Kidney capillary endothelial cell (primary cell): ENCODE measurements around the gene PATL2.
"Not testable (repeated sequence)": the region's sequence is repeated elsewhere in the genome, so short reads cannot be mapped to it uniquely, and the experiment has no call there.

Source experiments
- DNase-seq: peaks from one replicate; pipeline ENCODE4 v3.0.0-alpha.2; 2018; ENCODE audit warnings: low spot score

Gene PATL2

DNA sequence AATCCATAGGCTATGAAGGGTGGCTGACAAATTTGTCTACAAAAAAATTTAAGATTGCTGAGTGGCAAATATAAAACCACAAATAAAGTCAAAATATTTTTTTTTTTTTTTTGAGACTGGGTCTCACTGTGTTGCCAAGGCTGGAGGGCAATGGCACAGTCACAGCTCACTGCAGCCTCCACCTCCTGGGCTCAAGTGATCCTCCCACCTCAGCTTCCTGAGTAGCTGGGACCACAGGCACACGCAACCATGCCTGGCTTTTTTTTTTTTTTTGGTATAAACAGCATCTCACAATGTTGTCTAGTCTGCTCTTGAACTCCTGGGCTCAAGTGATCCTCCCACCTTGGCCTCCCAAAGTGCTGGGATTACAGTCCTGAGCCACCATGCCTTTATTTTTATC lies 20.9 kb downstream of the PATL2 start:
- not testable (repeated sequence) for DNase-seq

DNA sequence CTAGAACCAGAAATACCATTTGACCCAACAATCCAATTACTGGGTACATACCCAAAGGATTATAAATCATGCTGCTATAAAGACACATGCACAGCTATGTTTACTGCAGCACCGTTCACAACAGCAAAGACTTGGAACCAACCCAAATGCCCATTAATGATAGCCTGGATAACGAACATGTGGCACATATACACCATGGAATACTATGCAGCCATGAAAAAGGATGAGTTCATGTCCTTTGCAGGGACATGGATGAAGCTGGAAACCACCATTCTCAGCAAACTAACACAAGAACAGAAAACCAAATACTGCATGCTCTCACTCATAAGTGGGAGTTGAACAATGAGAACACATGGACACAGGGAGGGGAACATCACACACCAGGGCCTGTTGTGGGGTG lies 21.8 kb downstream of the PATL2 start:
- not testable (repeated sequence) for DNase-seq

DNA sequence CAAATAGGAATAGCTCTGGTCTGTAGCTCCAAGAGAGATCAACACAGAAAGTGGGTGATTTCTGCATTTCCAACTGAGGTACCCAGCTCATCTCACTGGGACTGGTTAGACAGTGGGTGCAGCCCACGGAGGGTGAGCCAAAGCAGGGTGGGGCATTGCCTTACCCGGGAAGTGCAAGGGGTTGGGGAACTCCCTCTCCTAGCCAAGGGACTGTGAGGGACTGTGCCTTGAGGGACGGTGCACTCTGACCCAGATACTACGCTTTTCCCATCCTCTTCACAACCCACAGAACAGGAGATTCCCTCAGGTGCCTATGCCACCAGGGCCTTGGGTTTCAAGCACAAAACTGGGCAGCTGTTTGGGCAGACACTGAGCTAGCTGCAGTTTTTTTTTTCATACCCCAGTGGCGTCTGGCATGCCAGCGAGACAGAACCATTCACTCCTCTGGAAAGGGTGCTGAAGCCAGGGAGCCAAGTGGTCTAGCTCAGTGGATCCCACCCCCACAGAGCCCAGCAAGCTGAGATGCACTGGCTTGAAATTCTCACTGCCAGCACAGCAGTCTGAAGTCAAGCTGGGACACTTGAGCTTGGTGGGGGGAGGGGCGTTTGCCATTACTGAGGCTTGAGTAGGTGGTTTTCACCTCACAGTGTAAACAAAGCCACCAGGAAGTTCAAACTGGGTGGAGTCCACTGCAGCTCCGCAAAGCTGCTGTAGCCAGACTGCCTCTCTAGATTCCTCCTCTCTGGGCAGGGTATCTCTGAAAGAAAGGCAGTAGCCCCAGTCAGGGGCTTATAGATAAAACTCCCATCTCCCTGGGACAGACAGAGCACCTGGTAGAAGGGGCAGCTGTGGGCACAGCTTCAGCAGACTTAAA lies 28.1 kb downstream of the PATL2 start:
- not testable (repeated sequence) for DNase-seq

DNA sequence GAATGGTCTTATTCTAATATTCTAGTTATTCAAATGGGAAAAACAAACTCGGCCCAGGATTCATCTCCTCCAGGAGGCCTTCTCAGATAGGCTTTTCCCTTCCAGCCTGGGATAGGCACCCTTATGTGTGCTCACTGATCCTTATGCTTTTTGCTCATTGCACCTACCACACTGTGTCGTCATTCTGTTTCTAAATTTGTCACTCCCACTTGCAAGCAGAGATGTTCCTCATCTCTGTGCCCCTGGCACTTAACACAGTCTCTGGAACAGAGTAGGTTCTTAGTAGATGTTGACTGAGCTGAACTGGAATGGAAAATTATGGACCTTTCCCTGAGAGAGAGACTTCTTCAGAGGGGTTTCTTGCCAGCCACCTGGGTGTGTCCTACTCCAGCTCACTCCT lies 28.9 kb downstream of the PATL2 start:
- DNase-seq = no peak

DNA sequence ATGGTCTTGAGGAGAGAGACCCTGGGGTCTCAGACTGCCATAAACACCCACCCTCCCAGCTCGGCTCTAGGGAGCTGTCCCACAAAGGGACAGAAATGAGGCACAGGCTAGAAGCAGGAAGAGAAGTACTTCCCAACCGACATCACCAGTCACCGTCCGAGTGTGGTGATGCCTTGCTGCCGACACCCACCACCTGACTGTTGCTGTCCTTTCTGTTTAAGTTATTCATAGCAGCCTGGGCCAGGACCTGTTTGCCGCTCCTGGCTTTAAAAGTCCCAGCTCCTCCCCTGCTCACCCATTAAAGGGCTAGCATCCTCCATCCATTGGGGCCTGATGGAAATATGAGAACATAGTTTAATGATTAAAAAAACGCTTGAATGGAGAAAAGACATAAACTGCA lies 34.4 kb downstream of the PATL2 start:
- no peak for DNase-seq

DNA sequence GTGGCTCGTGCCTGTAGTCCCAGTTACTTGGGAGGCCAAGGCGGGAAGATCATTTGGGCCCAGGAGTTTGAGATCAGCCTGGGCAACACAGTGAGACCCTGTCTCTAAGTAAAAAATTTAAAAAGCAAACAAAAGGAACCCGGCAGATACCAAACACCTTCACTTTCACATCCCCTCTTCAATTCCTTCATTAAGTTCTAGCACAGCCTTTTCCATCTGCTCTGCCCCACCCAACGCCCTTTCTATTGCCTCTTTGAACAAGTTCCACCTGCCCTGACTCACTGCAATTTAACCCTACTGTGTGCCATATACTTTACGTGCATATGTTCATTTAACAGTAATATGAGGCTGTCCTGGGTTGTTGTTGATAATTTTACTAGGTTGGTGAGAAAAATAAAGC lies 35.2 kb downstream of the PATL2 start:
- DNase-seq = no peak

DNA sequence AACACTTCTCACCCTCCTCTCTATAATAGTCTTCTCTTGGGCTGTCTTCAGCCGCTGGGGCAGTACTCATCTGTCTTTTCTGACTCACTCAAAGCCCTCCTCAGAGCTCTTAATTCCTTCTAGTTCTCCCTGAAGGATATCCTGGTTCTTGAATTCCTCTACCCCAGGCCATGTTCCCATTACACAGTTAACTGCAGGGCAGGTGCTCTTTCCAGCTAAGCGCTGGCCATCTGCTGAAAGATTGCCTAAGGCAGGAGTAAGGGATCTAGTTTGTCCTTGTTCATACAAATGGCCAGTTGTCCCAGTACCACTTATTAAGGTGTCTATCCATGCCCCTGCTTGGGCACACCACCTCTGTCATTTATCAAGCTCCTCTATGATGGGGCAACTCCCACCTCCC lies 37.5 kb downstream of the PATL2 start:
- DNase-seq = no peak

DNA sequence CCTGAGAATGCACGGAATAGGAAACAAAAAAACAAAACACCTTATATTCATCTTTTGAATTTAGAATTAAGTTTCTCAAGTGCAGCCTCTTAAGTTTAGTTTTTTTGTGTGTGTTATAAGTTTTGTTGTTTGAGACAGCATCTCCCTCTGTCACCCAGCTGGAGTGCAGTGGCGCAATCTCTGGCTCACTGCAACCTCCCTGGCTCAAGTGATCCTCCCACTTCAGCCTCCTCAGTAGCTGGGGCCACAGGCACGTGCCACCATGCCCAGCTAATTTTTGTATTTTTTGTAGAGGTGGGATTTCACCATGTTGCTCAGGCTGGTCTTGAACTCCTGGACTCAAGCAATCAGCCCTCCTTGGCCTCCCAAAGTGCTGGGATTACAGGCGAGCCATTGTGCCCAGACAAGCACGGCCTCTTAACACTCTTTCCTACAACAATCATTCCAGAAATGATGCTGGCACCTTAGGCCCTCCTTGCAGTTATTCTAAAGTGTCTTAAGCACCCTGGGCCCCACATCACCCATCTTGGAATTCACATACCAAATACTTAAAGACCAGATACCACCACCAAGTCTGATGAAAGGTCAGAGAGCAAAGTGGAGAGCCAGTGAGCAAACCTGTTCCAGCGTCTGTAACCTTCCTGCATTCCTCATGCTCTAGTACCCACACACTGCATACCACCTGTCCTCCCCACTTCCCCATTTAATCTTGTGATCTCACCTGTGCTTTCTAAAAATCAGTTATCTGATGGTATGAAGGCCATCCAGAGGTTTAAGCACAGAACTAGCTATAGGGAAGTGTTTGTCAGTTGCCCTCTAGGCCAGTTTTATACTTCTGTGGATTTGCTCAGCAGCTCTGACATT lies 40.8 kb downstream of the PATL2 start:
- DNase-seq = no peak

DNA sequence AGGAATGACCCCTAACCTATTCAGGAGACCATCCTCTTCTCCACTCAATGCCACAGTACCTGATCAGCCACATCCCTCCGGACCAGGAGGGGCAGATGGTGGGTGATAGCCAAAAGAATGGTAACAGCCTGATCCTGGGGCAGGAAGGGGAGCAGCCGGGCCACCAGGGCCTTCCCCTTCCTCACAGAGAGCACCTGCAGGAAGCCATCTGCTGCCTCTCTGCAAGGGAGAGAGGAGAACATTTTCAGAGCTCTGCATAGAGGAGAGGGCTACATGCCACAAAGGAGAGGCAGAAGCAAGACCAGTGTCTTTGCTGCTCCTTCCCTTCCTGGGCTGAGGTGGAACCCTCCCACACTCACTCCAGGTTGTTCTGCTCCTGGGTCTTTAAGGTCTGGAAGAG lies 42.2 kb downstream of the PATL2 start:
- no peak for DNase-seq

DNA sequence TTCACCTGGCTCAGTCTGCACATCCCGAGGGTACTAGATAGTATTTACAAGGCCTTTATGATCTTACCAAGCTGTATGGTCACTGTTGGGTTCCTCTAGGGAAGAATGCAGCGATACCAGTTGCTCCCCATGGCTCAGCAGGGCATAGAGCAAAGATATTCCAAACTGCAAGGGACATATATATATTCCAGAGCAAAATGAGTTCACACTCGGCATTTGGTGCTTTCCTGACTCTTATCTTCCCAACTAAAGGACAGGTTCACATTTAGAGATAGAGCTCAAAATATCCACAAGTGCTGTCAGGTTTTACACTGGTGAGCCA lies 44.1 kb downstream of the PATL2 start:
- DNase-seq = no peak

DNA sequence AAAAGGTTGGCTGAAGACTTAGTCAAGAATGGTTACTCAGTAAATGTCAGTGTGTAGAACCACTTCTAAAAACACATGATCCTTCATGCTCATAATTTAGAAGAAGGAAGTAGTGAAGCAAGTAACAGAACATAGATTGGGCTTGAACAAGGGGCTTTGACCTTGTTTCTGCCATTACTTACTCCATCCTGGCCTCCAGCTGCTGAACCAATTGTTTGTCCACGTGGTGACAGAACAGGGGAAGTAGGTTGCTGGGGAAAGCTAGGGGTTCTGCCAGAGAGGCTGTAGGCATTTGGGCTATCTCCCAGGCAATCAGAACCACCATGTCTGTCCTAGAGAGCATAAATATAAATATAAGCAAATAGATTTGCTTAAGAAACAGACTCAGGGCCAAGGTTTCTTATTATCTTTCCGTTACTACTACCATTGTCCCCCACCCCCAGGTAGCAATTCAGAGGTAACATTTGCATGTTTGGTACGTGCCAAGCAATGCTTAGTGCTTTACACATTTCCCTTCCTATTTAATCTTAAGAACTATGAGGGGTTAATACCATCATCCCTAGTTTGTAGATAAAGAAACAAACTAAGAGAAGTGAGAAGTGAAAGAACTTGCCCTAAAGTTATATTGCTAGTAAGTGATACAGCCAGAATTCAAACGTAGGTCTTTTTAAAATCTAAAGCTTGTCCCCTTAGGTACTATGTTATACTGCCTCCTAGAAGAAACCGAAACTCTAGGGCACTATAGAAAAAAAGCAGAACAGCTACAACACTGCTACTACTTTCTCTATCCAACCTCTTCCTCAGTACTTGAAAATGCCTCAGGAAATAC lies 44.7 kb downstream of the PATL2 start:
- no peak for DNase-seq

DNA sequence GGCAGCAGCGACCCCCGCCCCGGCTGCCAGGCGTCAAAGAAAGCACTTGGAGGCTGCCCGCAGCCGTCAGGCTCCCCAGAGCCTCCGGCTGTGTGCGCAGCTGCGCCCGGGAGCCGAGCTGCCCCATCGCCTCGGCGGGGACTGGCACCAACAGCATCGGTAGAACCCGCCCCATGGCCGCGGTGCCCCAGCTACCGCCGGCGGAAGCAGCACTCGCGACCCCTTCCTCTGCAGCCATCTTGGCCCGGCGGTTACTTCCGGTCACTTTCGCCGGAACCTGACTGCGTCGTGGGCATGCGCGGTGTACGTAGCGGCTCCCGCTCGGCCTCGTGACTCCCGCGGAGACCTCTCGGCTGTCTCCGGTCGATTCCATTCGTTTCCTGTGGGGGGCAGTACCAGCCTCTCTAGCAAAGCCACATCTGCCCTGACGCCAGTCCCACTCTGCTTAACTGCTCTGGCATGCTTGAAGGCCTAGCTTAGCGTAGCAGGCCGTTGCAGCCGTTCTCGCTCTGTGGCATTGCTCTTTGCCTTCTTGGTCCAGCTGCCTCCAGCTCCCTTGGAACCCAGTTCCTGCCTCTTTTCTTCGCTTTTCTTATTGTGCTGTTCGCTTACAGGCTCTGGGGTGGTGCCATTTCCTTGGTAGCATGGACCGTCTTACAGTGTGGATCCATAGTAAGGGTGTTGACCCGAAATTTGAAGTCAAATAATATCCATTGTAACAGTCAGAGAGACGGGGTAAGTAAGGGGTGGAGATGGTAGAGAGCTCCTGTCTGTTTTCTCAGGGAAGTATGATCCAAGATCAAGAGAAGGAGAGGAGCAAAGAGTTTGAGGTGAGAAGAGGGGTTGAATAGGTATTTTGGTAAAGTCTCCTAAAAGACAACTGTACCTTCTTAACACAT lies 47.5 kb downstream of the PATL2 start, which contains the start of gene SPG11:
SPG11 (minus strand) TSS at position 253 of the 899 bp plus-strand sequence; CDS start at position 238, 15 bp downstream.
- peak; percentile 98 for DNase-seq

DNA sequence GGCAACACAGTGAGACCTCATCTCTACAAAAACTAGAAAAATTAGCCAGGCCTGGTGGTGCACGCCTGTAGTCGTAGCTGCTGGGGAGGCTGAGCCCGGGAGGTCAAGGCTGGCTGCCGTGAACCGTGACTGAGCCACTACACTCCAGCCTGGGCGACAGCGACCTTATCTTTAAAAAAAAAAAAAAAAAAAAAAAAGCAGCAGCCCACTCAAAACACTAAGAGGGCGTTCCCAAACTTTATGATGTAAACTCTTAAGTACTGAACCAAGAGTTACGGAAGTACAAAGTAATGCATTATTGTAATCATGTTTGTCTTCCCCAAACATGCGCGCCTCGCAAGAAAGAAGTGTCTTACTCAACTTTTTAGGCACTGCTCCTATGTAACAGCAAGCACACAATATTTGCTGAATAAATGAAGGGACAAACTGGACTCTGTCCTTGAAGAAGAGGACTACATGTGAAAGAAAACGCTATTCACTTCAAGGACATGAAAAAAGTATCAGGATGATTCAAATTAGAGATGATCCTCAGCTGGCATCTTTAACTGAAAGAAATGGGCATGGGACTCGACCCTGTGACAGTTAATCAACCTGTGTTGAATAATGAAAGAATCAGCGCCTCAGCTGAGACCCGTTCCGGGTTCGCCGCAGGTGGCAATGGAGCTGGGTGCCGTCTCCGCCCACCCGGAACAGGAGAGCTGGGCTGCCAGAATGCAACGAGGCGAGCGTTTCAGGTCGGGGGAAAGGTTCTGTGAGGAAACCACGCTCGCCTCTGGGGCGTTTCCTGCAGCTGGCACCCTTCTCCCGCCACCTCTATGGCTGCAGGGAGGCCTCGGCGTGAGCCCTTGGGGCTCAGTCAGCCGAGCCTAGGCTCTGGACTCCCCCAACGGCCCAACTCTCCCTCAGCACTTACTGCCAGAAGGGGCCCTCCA lies 48.4 kb downstream of the PATL2 start:
- peak; percentile 47 for DNase-seq

DNA sequence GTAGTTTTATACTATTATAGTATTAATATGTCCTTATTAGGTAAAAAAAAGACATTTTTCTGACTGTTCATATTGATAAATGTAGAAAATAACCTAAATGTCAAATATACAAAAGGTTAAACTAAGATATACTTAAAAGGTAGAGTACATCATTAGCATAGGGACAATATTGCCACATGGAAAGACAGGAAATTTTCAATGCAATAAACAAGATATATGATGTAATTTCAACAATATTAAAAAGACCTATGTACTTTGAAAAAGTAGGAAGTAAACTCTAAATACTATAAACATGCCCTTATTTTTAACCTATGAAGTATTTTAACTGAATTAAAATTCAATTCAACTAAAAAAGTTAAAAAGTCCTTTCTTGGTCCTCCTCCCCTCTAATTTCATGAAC lies 49.5 kb downstream of the PATL2 start:
- no peak for DNase-seq

DNA sequence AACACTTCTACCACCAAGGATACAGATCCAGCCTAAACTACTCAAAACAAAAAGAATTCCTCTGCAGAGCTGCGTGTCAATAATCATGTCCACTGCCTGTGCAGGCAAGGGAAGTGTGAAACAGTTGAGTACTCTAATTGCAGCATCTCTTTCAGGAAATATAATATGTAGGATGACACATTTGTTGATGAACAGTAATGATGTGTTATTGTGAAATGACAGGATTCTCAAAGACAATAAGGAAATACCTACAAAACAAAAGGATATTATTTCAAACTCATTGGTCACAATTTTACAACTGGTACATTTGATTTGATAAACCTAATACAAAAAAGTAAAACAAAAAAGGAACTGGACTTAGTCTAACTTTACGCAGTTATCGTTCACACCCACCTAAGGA lies 52.1 kb downstream of the PATL2 start:
- DNase-seq = no peak

DNA sequence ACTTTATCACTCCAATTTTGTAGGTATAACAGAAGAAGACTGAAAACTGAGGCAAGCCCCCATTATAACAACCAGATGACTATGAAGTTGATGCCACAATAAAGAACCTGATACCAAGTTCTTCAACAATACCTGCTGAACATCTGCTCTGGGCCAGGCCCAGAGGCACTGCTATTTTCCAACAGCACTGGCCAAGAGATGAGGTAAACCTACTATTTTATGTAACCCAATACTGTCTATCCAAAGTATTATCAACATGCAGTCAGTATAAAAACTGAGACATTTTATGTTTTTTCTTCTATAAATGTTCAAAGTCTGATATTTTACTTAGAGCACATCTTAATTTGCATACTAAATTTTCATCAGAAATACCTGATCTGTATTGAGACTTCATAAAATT lies 53.7 kb downstream of the PATL2 start:
- no peak for DNase-seq

DNA sequence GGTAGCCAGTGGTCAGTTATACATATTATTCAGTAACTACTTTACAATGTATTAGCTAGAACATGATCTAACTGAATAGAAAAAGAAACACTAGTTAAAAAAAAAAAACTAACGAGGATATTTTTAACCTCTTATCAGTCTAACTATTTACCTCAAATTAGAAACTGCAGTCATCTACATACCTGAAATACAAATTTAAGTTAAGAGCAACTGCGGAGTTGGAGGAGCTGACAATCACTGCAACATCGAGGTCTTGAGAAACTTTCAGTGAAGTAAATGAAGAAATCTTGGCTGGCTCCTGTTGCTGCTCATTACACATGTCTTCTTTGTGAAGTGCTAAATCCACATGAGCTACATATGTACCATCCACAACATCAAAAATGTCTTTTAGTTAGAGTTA lies 54.2 kb downstream of the PATL2 start:
- no peak for DNase-seq

DNA sequence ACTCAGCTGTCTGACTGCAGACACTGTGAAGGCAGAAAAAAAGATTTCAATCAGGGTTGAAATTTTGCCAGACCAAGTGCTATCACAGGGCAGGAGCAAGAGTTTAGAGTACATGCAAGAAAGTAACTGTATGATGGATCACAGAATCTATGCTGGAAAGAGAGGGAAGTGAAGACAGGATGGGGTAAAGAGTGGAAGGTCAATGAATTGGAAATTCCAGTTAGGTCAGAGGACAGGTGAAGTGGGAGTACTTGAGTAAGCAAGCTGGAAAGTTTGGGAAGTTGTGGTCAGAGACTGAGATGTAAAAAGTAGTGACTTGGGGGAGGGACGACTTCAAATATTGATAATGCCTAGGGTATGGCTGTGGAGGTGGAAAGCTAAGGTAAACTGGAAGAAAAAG lies 54.8 kb downstream of the PATL2 start:
- DNase-seq = no peak

DNA sequence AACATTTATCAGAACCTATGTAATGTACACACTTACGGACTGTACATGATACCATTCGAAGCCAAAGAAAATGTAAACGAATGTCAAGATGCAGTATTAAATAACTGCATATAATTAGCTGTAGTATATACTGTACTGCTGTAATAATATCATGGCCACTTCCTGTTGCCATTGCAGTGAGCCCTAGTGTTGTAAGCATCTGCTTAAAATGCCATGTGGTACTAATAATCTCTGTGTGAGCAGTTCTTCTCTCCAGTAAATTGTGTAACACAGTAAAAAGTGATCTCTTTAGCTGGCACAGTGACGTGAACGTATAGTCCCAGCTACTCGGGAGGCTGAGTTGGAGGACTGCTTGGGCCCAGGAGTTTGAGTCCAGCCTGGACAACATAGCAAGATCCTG lies 56.3 kb downstream of the PATL2 start:
- DNase-seq = no peak

DNA sequence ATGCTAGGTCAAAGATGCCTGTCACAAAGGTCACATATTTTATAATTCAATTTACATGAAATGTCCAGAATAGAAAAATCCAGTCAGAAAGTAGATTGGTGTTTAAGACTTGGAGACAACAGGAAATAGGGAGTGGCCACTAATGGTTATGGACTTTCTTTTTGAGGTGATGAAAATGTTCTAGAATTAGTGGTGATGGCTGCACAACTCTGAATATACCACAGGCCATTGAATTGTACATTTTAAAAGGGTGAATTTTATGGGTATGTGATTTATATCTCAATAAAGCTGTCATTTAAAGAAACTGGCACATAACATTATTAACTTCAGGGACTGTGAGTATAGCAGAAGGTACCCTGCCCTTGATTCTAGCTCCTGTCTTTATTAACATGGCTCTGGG lies 63.5 kb downstream of the PATL2 start:
- no peak for DNase-seq
